ENCODE results near the gene HUNK. TPM values are rescaled to one million over a fixed set of nuclear protein-coding genes. Genes with fewer than 3 reads are reported as not detected.
"Not testable (repeated sequence)": the region's sequence is repeated elsewhere in the genome, so short reads cannot be mapped to it uniquely, and the experiment has no call there.

Gene HUNK
- total RNA-seq, 2 donors from 2014 or later: 5.8 to 8.4 TPM

- Histone ChIP-seq H3K4me3 (ENCODE audit: low read length) (no peak overlapping the region), H3K9ac (ENCODE audit: extremely low read depth, low read length, poor library complexity, severe bottlenecking) (no peak overlapping the region), H3K4me1 (ENCODE audit: control insufficient read depth, insufficient read depth, low read length) (no peaks in the 10 kb centered on the region), H3K36me3 (ENCODE audit: control insufficient read depth, insufficient read depth, low read length) (no peaks in the 10 kb centered on the region), H3K9me3 (ENCODE audit: control insufficient read depth, low read length) (no peaks in the 10 kb centered on the region), H3K27ac (ENCODE audit: low read depth, low read length) (no peak overlapping the region), H3K27me3 (ENCODE audit: control insufficient read depth, insufficient read depth, low read length, poor library complexity, severe bottlenecking) (no peaks in the 10 kb centered on the region)
- no peak for TF ChIP-seq CTCF (conservative IDR thresholded peaks at IDR 0.05)
- H3K4me3 Mint-ChIP-seq: no peak overlapping the region
- no peaks in the 10 kb centered on the region for H3K36me3 Mint-ChIP-seq (ENCODE audit: low read depth)
- H3K4me1 Mint-ChIP-seq: no peaks in the 10 kb centered on the region
- DNase-seq: no peak
- no peak overlapping the region for H3K27ac Mint-ChIP-seq
- 86% methylated on average over 2 of the region's 2 CpGs; no CpG with 5 or more reads in 1 of the 2 experiments for WGBS, 2 experiments (ENCODE audit: insufficient coverage in 1 of 2, insufficient read length in 1 of 2)
- H3K9me3 Mint-ChIP-seq: no peaks in the 10 kb centered on the region
- H3K27me3 Mint-ChIP-seq (ENCODE audit: insufficient read depth): peaks cover 12% of the 10 kb centered on the region
Measured at GRCh38 chr21:32035617-32036016, 162.8 kb downstream of the HUNK start.

GRCh38 chr21:32036756-32037155, 163.9 kb downstream of the HUNK start:
- Histone ChIP-seq H3K9ac (ENCODE audit: extremely low read depth, low read length, poor library complexity, severe bottlenecking) (no peak overlapping the region), H3K27me3 (ENCODE audit: control insufficient read depth, insufficient read depth, low read length, poor library complexity, severe bottlenecking) (no peaks in the 10 kb centered on the region), H3K4me1 (ENCODE audit: control insufficient read depth, insufficient read depth, low read length) (no peaks in the 10 kb centered on the region), H3K27ac (ENCODE audit: low read depth, low read length) (no peak overlapping the region), H3K36me3 (ENCODE audit: control insufficient read depth, insufficient read depth, low read length) (no peaks in the 10 kb centered on the region), H3K9me3 (ENCODE audit: control insufficient read depth, low read length) (no peaks in the 10 kb centered on the region), H3K4me3 (ENCODE audit: low read length) (no peak overlapping the region)
- WGBS, 2 experiments (ENCODE audit: insufficient coverage in 1 of 2, insufficient read length in 1 of 2): 78% methylated on average over 2 of the region's 2 CpGs; no CpG with 5 or more reads in 1 of the 2 experiments
- H3K4me1 Mint-ChIP-seq: no peaks in the 10 kb centered on the region
- H3K36me3 Mint-ChIP-seq (ENCODE audit: low read depth): no peaks in the 10 kb centered on the region
- no peak for DNase-seq
- H3K27me3 Mint-ChIP-seq (ENCODE audit: insufficient read depth): peaks cover 16% of the 10 kb centered on the region
- H3K9me3 Mint-ChIP-seq: no peaks in the 10 kb centered on the region
- H3K4me3 Mint-ChIP-seq: no peak overlapping the region
- no peak for TF ChIP-seq CTCF (conservative IDR thresholded peaks at IDR 0.05)
- H3K27ac Mint-ChIP-seq: no peak overlapping the region

- WGBS, 2 experiments (ENCODE audit: insufficient coverage in 1 of 2, insufficient read length in 1 of 2): 86 to 90% methylated on average over 2 to 4 of the region's 4 CpGs
- not testable (repeated sequence) for H3K4me3 ChIP-seq (ENCODE audit: low read length)
Measured at GRCh38 chr21:32038751-32039150, 165.9 kb downstream of the HUNK start.

GRCh38 chr21:32043458-32043857, 170.6 kb downstream of the HUNK start:
- Histone ChIP-seq H3K36me3 (ENCODE audit: control insufficient read depth, insufficient read depth, low read length) (no peaks in the 10 kb centered on the region), H3K4me1 (ENCODE audit: control insufficient read depth, insufficient read depth, low read length) (no peaks in the 10 kb centered on the region), H3K9ac (ENCODE audit: extremely low read depth, low read length, poor library complexity, severe bottlenecking) (no peak overlapping the region), H3K4me3 (ENCODE audit: low read length) (no peak overlapping the region), H3K9me3 (ENCODE audit: control insufficient read depth, low read length) (no peaks in the 10 kb centered on the region), H3K27ac (ENCODE audit: low read depth, low read length) (no peak overlapping the region), H3K27me3 (ENCODE audit: control insufficient read depth, insufficient read depth, low read length, poor library complexity, severe bottlenecking) (no peaks in the 10 kb centered on the region)
- Mint-ChIP-seq H3K9me3 (no peaks in the 10 kb centered on the region), H3K36me3 (ENCODE audit: low read depth) (no peaks in the 10 kb centered on the region), H3K4me3 (no peak overlapping the region), H3K4me1 (no peaks in the 10 kb centered on the region), H3K27ac (no peak overlapping the region), H3K27me3 (ENCODE audit: insufficient read depth) (peaks cover 14% of the 10 kb centered on the region)
- 86 to 89% methylated on average over 10 of the region's 10 CpGs for WGBS, 2 experiments (ENCODE audit: insufficient coverage in 1 of 2, insufficient read length in 1 of 2)
- peak; percentile 10 for DNase-seq
- TF ChIP-seq CTCF (conservative IDR thresholded peaks at IDR 0.05): no peak

More at GRCh38 chr21:32038751-32039150, 165.9 kb downstream of the HUNK start:
- not testable (repeated sequence) for H3K36me3 Mint-ChIP-seq (ENCODE audit: low read depth); H3K36me3 ChIP-seq (ENCODE audit: control insufficient read depth, insufficient read depth, low read length); H3K9ac ChIP-seq (ENCODE audit: extremely low read depth, low read length, poor library complexity, severe bottlenecking); DNase-seq; H3K27me3 ChIP-seq (ENCODE audit: control insufficient read depth, insufficient read depth, low read length, poor library complexity, severe bottlenecking); H3K4me3 Mint-ChIP-seq; H3K27ac ChIP-seq (ENCODE audit: low read depth, low read length); H3K27ac Mint-ChIP-seq; H3K9me3 ChIP-seq (ENCODE audit: control insufficient read depth, low read length); H3K4me1 ChIP-seq (ENCODE audit: control insufficient read depth, insufficient read depth, low read length); H3K9me3 Mint-ChIP-seq; H3K4me1 Mint-ChIP-seq
- H3K27me3 Mint-ChIP-seq (ENCODE audit: insufficient read depth): peaks cover 17% of the 10 kb centered on the region
